Measurements from ENCODE around the gene FARS2.

FARS2 gene

DNA sequence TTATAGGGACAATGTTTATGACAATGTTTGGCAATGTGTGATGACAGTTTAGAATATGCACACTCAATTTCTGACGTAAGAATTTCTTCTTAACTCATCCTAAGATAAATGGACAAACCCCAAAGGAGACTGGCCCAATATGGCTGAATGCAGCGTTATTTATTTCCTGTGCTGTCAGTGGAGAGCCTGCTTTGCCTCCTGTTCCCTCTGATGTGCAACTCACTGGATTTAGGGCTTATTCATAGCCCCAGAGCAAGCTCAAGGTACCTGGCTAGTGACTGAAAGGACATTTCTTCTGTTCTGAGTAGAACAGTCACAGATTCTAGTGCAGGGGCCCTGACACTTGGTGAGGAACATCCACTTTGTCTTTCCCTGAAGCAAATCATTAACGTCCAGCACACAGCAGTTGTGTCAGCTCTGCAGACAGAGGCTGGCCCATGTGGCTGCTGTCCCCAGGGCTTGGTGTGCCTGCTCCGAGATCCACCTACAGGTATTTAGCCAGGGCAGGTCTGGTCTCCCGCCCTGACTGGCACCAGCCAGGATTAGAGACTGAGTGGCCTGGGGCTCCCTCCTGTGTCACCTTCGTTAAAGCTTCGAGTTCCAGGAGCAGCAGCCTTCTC, 64.8 kb downstream of the FARS2 start:
- no peak for DNase-seq

DNA sequence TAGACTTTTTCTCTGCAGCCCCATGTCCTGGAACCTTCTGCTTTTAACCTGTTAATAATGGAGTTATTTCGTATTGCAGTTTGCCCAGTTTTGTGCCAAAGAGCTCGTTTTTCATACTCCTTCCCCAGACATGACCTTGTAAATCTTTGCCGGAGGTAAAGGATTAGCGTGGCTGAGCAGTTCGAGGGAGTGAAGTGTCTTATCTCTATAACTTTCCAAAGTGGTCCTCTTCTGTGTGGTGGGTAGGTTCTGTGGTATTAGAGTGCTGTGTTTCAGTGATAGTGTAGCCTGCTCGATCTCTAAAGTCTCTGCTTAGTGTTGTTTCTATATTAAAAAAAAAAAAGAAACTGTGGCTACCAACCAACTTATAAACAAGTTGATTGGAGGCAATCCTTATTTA, 67.5 kb downstream of the FARS2 start:
- DNase-seq = no peak

DNA sequence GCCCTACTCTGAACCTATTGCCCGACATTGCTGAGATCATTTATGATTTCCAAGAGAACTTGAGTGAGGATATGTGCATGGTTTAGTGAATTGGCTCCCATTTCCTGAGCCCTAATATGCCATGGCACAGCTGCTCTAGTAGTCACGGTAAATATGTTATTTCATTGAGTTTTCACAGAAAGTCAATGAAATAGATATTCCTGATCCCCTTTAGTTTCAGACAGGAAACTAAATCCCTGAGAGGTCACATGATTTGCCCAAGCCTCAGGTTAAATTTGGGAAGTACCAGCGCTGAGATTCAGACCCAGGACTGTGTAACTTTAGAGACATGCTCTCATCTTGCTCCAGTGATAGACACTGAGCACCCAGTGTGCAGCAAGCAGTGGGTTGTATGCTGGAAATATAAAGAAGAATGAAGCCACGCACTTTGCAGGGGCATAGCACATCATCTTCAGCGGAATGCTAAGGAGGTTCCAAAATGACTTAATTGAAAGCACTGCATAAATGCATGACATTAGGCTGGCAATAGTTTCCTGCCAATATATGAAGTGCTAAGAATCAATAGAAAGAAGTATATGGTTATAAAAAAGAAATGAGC, 70.6 kb downstream of the FARS2 start:
- DNase-seq = no peak

DNA sequence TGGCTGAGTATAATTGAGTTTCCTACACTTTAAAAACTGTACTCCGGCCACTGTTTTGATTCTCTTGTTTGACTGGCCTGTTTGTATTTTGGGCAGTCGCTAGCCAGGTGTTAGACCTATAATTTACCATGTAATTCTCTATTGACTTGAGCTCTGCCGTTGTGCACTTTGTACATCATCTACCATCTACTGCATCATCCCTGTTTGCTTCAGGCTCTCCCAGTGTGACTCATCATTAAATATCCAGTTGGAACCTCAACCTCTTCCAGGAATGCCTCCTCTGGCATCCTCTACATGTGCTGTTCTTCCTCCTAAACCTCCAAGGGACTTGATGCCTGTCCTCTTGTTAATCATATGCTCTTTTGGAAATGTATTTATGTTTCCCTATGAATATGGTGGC, 72.3 kb downstream of the FARS2 start:
- no peak for DNase-seq

DNA sequence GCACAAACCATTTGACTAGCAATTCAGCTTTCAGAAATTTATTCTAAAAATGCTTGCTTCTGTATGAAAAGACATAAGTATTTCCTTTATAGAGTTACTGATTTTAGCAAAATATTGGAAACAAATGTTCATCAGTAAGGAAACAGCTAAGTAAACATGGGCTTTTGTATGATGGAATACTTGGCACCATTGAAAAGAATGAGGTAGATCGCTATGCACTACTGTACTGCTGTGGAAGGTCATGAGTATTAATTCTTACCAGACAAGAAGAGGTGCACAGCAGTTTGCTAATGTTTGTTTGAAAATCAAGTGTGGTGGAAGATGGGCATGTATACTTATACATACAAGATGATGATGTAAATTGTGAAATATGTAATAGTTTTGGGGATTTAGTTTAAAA, 73.0 kb downstream of the FARS2 start:
- no peak for DNase-seq

DNA sequence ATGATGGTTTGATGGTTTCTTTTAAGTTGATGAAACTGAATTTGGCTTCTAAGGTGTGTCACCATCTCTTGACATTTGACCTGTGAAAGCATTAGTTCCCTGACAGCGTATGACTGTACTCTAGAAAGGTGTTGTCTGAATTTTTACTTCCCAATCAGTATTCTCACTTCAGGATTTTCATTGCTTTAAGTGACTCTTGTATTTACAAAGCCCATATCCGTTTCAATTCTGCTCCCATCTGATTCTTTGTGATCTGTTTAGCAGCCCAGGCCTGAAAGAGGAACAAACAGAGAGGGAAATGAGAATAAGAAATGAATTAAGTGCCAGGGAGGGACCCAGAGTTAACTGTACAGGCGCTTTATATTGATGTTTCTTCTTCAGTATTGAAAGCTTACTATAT, 73.7 kb downstream of the FARS2 start:
- DNase-seq = no peak

DNA sequence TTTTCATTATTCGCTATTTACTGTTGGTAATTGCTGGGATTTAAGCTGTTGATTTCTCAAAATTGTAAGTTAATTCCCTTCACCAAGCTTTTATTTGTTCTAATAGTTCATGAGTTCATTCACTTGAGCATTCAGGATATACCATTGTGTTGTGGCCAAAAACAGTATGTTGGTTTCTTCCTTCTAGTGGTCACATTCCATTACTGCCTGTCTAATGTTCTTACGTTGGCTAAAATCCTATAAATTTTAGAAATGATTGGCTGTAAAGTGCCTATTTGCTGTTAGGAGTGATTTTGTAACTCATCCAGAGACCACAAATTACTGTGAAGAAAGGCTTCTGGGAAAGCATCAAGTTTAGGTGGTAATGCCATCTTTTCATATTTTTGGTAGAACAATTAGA, 76.3 kb downstream of the FARS2 start:
- no peak for DNase-seq

DNA sequence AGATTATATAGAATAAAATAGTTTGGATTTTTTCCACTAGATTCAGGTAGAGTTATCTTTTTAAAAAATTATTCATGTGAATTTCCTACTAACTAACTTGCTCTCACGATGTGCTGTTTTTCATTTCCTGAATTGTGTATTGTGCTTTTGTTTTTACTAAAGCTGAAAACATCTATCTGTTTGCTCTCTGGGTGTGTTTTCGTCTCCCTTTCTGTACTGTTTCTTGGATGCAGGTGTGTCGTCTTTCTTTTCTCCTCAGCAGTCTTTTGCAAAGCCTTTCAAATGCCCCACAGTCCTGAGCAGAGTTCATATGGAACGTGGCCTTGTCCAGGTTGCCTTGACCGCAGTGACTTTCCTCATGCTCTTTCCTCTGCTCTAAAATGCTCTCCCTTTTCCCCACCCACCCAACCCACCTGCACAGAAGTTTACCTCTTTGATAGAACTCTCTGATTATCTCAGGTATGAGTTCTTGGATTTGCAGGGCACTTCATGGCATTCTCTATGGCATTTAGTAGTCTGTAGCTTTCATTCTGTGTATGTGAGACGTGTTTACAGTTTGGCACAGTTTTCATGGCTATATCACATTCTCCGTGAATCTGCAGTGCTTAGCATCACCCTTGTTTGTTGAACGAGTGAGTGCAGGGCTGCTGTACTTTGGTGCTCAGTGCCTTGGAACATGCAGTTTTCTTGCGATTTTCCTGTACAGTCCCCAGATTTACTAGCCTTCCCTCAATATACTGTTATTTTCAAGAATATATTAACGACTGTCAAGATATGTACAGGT, 77.1 kb downstream of the FARS2 start:
- DNase-seq = no peak

DNA sequence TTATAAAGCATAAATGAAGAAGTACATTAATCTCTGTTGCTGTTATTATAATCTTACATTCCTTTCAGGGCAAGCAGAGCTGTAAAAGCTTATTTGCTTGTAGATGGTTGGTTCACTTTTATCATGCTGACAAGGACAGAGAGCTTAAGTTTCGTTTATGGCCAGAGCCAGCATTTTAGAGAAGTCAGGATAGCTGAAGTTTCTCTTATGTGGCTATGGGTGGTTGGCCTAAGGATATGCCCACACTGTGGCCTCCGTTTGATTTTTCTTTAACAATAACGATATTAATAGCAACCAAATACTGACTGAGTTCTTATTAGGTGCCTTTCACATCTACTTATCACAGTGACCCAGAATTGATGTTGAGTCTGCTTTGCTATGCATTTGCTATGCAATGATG, 78.5 kb downstream of the FARS2 start:
- no peak for DNase-seq

DNA sequence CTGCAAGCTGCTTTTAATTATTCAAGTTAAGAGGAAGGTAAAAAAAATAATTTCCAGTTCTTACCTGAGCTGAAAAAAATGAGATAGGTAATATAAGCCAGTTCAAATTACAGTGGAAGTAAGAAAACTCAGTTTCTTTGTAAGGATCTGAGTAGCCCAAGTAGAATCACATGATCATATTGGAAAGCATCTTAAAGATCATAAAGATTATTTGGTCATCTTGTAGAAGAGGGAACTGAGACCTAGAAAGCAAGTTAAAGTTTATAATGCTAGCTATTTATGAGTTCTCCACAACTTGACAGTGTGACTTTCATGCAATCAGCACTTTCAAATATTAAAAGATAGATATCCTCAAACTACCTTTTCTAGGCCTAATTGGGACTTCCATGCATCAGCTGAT, 80.5 kb downstream of the FARS2 start:
- DNase-seq = no peak

DNA sequence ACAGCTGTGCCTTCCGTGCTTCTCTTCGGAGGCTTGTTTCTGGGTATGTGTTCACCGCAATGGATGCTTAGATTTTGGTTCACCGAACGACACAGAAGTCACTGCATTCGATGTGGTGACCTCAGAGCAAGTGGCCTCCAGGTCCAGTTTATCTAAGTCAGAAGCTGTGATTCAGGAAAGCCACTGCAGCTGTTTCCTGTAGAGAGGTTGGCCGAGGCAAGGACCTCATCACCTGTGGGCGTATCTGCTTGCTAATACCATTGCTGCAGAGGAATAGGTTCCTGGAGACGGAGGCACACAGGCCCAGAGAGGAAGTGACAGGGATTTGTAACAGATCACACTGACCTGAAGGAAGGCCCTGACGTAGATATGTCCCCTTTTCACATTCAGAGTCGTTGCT, 82.7 kb downstream of the FARS2 start:
- DNase-seq = no peak

DNA sequence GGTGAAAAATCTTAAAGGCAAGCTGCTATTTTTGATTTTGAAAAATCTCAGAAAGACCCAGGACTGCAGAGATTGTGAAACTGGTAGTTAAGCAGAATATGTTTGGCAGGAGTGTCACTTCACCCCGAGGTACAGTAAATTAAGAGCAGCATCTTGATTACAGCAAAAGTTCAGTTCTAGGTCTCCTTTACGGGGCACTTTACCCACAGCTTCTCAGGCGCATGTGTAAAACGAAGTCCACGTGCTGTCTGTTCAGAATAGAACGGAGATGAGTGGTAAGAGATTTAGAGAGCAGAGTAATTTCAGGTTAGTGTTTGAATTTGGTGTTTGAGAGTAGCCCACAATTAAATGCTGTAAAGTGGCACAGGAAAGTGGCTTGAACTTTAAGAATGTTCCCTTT, 84.0 kb downstream of the FARS2 start:
- no peak for DNase-seq

DNA sequence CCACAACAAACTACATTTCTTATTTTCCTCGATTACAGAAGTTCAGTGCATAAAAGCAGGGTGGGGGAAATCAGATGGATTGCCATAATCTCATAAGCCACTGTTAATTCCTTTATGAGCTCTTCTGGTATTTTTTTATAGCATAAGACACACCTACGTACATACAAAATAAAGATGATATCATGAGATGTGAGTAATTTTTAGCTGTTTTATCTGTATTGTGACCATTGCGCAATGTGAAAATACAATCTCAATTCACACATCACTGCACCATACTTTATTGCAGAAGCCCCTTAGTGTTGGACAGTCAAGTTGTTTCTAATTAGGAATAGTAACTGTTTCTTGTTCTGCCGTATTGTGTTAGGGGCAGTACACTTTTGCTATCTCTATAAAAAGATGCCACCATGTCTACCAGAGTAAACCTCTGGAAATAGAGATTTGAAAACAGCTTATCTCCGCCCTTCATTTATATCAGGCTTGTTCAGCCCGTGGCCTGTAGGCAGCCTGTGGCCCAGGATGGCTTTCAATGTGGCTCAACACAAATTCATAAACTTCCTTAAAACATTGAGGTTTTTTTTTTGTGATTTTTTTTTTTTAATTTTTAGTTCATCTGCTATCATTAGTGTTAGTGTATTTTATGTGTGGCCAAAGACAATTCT, 90.4 kb downstream of the FARS2 start:
- DNase-seq = no peak

DNA sequence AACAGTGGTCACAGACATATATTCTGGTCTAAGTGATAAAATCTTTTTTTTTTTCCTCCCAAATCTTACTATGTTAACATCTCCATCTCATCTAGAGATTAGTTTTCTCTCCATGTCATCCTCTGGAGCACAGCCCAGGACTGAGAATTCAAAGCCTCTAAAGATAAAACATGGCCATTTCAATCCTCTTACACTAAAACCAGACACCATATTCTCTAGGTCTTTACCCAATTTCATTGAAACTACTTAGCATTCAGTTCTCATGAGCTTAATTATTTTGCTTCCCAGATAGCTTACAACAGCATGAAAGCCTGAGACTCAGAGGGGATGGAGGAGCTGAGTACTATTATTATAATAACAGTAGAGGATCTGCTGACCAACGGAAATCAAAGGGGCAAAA, 92.7 kb downstream of the FARS2 start:
- no peak for DNase-seq

DNA sequence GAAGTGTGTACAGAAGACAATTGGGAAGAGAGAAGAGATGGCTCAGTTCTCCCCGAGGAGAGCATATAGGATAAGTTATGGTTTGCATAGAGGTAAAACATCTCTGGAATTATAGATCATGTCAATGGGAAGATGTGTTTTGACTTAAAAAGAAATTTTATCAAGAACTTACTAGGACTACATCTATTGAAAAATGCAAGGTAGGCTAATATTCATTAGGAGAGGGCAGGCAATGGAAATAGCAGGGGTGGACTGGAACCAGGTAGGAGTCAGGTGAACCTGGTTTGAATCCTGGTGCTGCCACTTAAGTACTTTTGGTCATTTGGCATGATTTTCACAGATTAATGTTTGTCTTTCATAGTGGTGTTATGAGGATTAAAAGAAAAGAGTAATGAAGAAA, 96.2 kb downstream of the FARS2 start:
- DNase-seq = no peak

DNA sequence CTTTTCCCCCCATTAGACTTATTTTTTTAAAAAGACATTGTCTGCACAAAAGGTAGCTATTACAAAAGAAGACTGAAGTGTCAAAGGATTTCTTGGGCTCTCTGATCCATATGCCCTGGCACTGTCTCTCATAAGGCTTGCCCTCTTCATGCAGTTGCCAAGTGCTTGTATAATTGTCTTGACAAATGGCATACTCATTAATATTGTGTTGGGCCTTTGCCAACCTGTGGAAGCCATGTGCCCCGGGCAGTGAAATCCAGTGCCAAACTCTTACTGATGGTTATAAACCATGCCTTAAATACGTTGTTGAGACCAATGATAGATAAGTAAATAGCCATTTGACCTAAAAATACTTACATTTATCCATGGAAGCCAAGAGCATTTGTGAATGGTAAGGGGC, 98.1 kb downstream of the FARS2 start:
- peak in 1 of 14 donors; percentile 32 for DNase-seq

DNA sequence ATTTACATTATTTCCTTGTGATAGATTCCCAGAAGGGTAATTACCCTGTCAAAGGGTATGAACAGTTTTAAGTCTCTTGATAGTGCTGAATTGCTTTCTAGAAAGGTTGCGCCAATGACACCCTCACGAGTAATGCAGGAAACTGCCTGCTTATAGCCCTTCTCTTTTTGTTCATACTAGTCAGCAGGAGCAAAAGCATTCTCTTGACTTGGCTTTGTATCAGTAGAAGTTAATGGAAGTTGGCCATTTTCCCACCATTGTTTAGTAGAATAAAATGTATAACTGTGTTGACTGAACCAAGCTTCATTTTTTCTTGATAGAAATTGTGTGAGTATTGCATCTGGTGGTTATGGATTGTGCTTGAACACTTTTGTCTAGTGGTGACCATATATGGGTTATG, 100.1 kb downstream of the FARS2 start:
- DNase-seq = no peak

DNA sequence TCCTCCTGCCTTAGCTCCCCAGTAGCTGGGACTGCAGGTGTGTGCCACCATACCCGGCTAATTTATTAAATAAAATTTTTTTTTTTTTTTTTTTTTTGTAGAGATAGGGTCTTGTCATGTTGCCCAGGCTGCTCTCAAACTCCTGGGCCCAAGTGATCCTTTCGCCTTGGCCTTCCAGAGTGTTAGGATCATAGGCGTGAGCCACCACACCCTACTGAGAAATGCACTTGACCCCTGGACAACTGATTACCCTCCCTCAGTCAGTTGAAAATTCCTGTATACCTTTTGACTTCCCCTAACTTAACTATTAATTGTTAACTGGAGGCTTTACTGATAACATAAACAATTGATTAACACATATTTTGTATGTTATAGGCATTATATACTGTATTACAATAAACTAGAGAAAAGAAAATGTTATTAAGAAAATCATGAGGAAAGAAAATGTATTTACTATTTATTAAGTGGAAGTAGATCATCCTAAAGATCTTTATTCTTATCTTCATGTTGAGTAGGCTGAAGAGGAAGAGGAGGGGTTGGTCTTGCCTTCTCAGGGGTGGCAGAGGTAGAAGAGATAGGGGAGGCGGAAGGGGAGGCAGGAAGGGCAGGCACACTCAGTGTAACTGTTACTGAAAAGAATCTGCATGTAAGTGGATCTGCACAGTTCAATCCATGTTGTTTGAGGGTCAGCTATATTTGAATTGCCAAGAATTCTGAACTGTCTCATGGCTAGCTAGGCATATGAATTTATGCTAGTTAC, 104.3 kb downstream of the FARS2 start:
- no peak for DNase-seq

DNA sequence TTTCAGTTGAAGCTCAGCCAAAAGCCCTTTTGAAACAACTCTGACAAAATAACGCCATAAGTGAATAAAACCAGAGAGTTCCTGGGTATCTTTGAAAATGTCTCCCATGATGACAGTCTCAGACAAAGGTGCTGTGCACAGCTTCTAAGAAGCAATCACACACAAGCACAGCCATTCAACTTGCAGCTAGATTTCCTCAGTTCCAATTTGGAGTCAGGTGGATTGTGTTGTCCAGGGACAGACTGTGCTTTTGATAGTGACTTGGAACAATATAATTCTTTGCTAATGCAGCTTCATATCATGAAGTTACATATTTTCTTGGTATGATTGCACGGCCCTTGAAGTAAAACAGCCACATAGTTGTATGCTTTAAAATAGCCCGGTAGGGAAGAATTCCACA, 105.6 kb downstream of the FARS2 start:
- DNase-seq = no peak

DNA sequence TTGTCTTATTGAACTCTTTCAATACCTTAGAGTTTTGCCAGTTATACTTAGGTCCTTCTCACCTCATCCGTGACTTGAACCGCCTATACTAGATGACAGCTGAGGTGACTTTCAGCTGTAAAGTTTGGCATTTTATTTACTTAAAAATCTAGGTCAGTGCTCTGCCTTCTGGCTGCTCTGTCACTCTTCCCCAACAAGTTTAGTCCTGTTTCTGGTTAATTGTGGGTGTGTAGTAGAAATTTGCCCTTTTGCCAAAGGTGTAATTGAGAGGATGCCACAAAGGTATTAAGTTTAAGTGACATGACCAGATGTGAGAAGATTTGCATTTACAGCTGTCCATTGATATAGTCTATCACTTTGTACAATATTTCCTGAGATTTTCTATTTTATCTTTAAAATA, 106.2 kb downstream of the FARS2 start:
- DNase-seq = no peak

DNA sequence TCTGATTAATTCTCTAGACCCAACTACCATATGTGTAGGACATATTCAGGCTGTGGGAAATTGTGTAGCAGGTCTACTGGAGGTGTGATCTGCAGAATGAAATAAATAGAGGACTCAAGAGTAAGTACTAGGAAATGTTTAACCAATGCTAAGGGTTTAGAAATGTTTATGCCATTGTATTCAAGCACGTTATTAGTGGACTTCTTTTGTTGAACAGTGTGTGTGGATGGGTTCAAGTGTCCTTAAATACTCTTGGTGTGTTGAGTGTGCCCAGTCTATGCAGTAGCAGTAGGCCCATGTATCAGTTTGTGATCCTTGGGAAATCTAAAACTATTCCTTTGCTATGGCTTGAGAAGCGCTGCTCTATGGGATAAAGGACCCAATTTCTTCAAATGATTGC, 112.1 kb downstream of the FARS2 start:
- DNase-seq = no peak

DNA sequence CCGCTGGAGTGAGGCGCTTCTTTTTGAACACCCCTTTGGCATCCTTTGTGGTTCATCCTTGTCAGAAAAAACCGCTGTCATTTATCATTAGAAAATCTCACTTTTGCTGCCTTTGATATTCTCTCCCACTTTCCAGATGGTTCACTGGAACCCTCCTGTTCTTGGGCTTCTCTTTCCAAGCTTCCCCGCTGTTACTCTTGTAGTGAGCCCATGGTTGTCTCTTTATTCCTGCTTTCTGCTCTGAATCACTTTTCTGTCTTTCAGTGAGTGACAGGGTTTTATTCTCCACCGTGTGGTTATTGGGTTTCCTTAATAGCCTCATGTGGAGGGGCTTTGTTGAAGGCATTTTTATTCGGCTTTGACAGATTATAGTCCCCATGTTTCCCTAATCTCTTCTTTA, 117.0 kb downstream of the FARS2 start:
- peak in 1 of 14 donors; percentile 29 for DNase-seq
